GM12892 (cell line): ENCODE data around the gene CACNA1C.

Source experiments
- POLR2A ChIP-seq: IDR thresholded peaks from 2 replicates; pipeline ENCODE4 v1.6.1; 2011; ENCODE audit warnings: low read depth, low read length, control low read depth
- TAF1 ChIP-seq: IDR thresholded peaks from 2 replicates; pipeline ENCODE4 v1.6.1; 2011; ENCODE audit warnings: low read depth, mild to moderate bottlenecking, control low read depth, low read length, borderline replicate concordance

- TF ChIP-seq POLR2A (no peak), TAF1 (no peak)
These were observed 528.0 kb downstream of the CACNA1C start for GRCh38 chr12:2580821-2581220.
